Measurements from ENCODE around the gene TLE4.

TLE4 gene

DNA sequence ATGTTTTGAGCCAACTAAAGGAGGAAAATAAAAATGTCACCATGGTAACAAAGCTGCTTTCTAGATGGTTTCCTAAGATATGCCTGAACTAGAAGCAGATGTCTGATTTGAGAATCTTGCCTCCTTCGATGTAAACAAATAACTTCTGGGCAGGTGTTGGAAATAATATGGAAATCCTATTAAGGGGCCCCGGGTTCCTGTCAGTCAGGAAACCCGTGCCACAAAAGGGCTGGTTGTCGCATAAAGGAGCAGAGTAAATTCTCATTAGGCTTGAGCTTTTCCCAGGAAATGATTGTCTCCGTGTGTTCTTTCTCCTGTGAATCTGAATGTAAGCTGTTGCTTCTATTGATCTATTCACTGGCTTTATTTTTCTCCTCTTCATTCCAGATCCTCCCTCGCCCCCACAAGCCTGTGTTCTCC is 90.8 kb downstream of the TLE4 start:
- DNase-seq (ENCODE audit: low spot score), result no peak
- no peak for TF ChIP-seq CTCF (IDR thresholded peaks at IDR 0.05; ENCODE audit: extremely low read depth, missing control alignments)

DNA sequence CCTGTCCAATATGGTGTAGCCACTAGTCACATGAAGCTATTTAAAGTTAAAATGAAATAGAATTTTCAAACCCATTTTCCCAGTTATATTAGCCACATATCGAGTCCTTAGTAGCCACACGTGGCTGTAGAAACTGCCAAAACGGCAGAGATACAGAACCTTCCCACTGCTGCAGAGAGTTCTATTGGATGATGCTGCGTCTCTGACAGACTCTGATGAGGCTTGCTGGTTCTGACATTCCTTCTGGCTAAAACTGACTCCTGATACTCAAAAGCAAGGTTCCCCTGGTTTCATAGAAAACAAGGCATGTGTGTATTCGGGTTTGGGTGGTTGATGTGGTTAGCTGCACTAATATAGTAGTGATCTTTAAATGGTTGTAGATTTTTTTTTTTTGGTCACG is 91.5 kb downstream of the TLE4 start:
- DNase-seq (ENCODE audit: low spot score), result no peak
- no peak for TF ChIP-seq CTCF (IDR thresholded peaks at IDR 0.05; ENCODE audit: extremely low read depth, missing control alignments)

DNA sequence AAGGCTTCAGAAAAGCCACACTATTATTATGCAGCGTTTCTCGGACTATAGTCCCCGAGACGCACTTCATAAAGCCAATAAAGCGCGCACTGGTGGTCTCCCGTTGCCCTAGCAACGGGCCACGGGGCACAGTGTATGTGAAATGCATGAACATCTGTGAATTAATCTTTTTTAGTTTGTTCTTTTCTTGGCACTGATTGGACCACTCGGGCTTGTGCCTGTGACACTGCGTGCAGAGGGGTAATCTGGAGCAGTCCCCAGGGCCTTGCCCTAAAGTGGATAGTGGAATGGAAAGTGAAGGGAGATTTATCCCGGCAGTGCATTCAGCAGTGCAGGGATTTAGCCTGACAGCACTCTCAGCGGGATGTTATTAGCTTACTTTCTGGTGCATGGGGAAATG is 92.1 kb downstream of the TLE4 start:
- TF ChIP-seq CTCF (IDR thresholded peaks at IDR 0.05; ENCODE audit: extremely low read depth, missing control alignments), result no peak
- no peak for DNase-seq (ENCODE audit: low spot score)

DNA sequence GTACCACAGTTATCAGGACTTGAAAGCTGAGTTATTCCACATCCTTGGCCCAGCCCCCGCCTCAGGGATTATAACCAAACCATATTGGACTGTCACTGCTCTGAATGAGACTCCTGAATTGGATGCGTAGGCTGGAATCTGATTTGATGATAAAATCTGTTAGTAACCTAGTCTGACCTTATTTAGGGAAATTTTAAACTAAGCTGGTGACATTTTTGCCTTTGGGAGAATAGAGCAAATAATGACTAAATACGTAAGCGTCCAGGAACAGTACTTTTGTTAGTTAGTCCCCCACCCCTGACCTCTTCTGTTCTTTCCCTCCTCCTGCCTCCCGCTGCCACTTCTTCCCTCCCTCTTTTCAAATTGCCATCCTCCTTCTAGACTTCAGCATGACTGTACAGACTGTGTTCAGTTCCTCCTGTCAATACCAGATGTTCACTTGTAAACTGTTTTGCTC is 92.6 kb downstream of the TLE4 start:
- DNase-seq (ENCODE audit: low spot score), result no peak
- no peak for TF ChIP-seq CTCF (IDR thresholded peaks at IDR 0.05; ENCODE audit: extremely low read depth, missing control alignments)

DNA sequence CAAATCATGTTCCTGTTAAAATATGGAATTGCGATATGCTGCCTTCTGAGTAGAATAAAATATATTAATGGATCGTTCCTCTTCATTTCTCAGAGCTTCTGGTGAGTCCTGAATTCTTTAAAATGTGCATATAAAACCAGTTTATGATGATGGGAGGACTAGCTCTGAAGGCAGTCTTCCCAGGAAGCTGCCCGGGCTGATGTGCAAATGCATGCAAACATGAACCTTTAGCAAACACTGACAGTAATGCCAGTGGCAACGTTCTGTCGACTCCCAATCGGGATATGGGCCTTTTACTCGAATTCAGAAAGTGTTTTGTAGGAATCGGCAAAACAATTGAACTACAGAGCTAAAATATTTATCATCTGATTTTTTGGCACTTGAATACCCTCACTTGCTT is 93.6 kb downstream of the TLE4 start:
- no peak for DNase-seq (ENCODE audit: low spot score)
- TF ChIP-seq CTCF (IDR thresholded peaks at IDR 0.05; ENCODE audit: extremely low read depth, missing control alignments), result no peak

- TF ChIP-seq CTCF (IDR thresholded peaks at IDR 0.05; ENCODE audit: extremely low read depth, missing control alignments), result no peak
- no peak for DNase-seq (ENCODE audit: low spot score)
Observed at GRCh38 chr9:79665931-79666330, 94.2 kb downstream of the TLE4 start.

DNA sequence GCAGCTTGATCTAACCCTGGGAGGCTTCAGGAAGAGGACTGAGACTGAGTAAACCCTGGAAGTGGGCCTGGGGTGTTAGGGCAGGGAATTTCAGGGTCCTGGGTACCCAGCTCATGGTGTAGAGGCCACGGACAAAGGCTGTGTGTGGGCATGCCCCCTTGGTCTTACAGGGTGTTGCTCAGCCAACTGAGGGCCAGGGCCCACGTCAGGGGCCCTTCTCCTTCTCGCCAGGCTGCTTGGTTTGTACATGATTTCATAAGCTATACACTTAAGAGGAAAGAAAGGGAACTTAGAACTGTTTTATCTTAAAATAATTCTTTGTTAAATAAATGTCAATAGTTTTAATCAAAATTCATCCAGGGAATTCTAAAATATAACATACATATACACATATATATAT is 95.4 kb downstream of the TLE4 start:
- DNase-seq (ENCODE audit: low spot score), result no peak

More for the DNA sequence above, 95.4 kb downstream of the TLE4 start:
- TF ChIP-seq CTCF (IDR thresholded peaks at IDR 0.05; ENCODE audit: extremely low read depth, missing control alignments), result no peak

Data from GM20000 (cell line).